GM23338 (cell line): ENCODE data around the gene TAS2R10. TPM values are rescaled to one million over a fixed set of nuclear protein-coding genes. Genes with fewer than 3 reads are reported as not detected.

ENCODE experiments used
- ATAC-seq: fragments of 200-7000 bp; cut with Tn5 transposase; 3 replicates; pipeline ENCODE4 v1.9.1; 2020
- DNase-seq: peaks from one replicate; pipeline ENCODE4 v3.0.0-alpha.2; 2015; ENCODE audit warnings: low spot score
- H2AFZ ChIP-seq: fragments of 200-600 bp; sonication (generic); 2 replicates; pipeline ENCODE4 v1.8.0; 2016; ENCODE audit warnings: antibody characterized with exemption, mild to moderate bottlenecking, moderate library complexity
- H3F3A ChIP-seq: fragments of 200-600 bp; sonication (generic); replicated peaks from 2 replicates; pipeline ENCODE4 v1.8.0; 2017; ENCODE audit warnings: antibody characterized with exemption, mixed run types, low read depth
- H3K27ac ChIP-seq: fragments of 200-600 bp; sonication (generic); 2 replicates; pipeline ENCODE4 v1.6.1; 2016; ENCODE audit warnings: low read depth
- H3K27me3 ChIP-seq: fragments of 200-600 bp; sonication (generic); 2 replicates; pipeline ENCODE4 v1.8.0; 2016; ENCODE audit warnings: mild to moderate bottlenecking, mixed run types, moderate library complexity; ENCODE audit not compliant: insufficient read depth
- H3K36me3 ChIP-seq: fragments of 200-600 bp; sonication (generic); 2 replicates; pipeline ENCODE4 v1.8.0; 2016; ENCODE audit warnings: mild to moderate bottlenecking; ENCODE audit not compliant: insufficient read depth
- H3K4me1 ChIP-seq: fragments of 200-600 bp; sonication (generic); 2 replicates; pipeline ENCODE4 v1.8.0; 2016; ENCODE audit warnings: mild to moderate bottlenecking, moderate library complexity; ENCODE audit not compliant: insufficient read depth
- H3K4me2 ChIP-seq: fragments of 200-600 bp; sonication (generic); 2 replicates; pipeline ENCODE4 v1.7.1; 2017; ENCODE audit warnings: mixed run types
- H3K4me3 ChIP-seq: fragments of 200-600 bp; sonication (generic); 2 replicates; pipeline ENCODE4 v1.6.1; 2016; ENCODE audit warnings: mixed run types
- H3K79me2 ChIP-seq: fragments of 200-600 bp; sonication (generic); replicated peaks from 2 replicates; pipeline ENCODE4 v1.8.0; 2017; ENCODE audit warnings: mild to moderate bottlenecking; ENCODE audit not compliant: insufficient read depth
- H3K9me2 ChIP-seq: fragments of 200-600 bp; sonication (generic); 2 replicates; pipeline ENCODE4 v1.8.0; 2017; ENCODE audit not compliant: insufficient read depth
- H4K20me1 ChIP-seq: fragments of 200-600 bp; sonication (generic); replicated peaks from 2 replicates; pipeline ENCODE4 v1.8.0; 2017; ENCODE audit warnings: mild to moderate bottlenecking; ENCODE audit not compliant: insufficient read depth
- H3K27ac Mint-ChIP-seq: 2 replicates; pipeline ENCODE4 v1.8.0; 2020; ENCODE audit warnings: inconsistent platforms, mild to moderate bottlenecking, moderate library complexity, mixed read lengths
- H3K27me3 Mint-ChIP-seq: 3 replicates; pipeline ENCODE4 v1.8.0; 2022; ENCODE audit warnings: low read depth, mild to moderate bottlenecking, moderate library complexity, mixed read lengths, inconsistent platforms; ENCODE audit not compliant: insufficient read depth, poor library complexity
- H3K36me3 Mint-ChIP-seq: 3 replicates; pipeline ENCODE4 v1.8.0; 2021; ENCODE audit warnings: low read depth, mild to moderate bottlenecking, inconsistent platforms, moderate library complexity, mixed read lengths
- H3K4me1 Mint-ChIP-seq: 3 replicates; pipeline ENCODE4 v1.8.0; 2020; ENCODE audit warnings: mild to moderate bottlenecking, inconsistent platforms, mixed read lengths
- H3K4me3 Mint-ChIP-seq: 3 replicates; pipeline ENCODE4 v1.8.0; 2021; ENCODE audit warnings: moderate library complexity, mild to moderate bottlenecking, inconsistent platforms, mixed read lengths
- H3K9me3 Mint-ChIP-seq: 3 replicates; pipeline ENCODE4 v1.8.0; 2020; ENCODE audit warnings: moderate library complexity, mild to moderate bottlenecking, inconsistent platforms, mixed read lengths
- CREB1 ChIP-seq: fragments of 250-450 bp; sonication (Bioruptor Pico); IDR thresholded peaks from 2 replicates; pipeline ENCODE4 v1.5.0; 2020; ENCODE audit warnings: low read depth, mild to moderate bottlenecking, moderate library complexity
- ETS1 ChIP-seq: IDR thresholded peaks from 2 replicates; pipeline ENCODE4 v1.6.1; 2016; ENCODE audit warnings: antibody characterized with exemption
- EZH2 ChIP-seq: fragments of 200-600 bp; sonication (generic); IDR thresholded peaks from one replicate; pipeline ENCODE4 v1.8.0; 2017; ENCODE audit warnings: antibody characterized with exemption, mild to moderate bottlenecking, low read depth; ENCODE audit not compliant: unreplicated experiment
- EZH2phosphoT487 ChIP-seq: fragments of 200-600 bp; sonication (generic); IDR thresholded peaks from one replicate; pipeline ENCODE4 v1.8.1; 2018; ENCODE audit warnings: antibody characterized with exemption; ENCODE audit not compliant: unreplicated experiment
- JUNB ChIP-seq: IDR thresholded peaks from one replicate; pipeline ENCODE4 v1.6.1; 2016; ENCODE audit warnings: antibody characterized with exemption; ENCODE audit not compliant: unreplicated experiment
- NANOG ChIP-seq: IDR thresholded peaks from 2 replicates; pipeline ENCODE4 v1.6.1; 2016; ENCODE audit warnings: antibody characterized with exemption, borderline replicate concordance
- POLR2AphosphoS5 ChIP-seq: IDR thresholded peaks from 2 replicates; pipeline ENCODE4 v1.6.1; 2016; ENCODE audit warnings: antibody characterized with exemption, low read depth
- STAT1 ChIP-seq: IDR thresholded peaks from one replicate; pipeline ENCODE4 v1.6.1; 2016; ENCODE audit warnings: antibody characterized with exemption; ENCODE audit not compliant: unreplicated experiment
- ZNF114 ChIP-seq: fragments of 250-450 bp; sonication (Bioruptor Pico); IDR thresholded peaks from 2 replicates; pipeline ENCODE4 v1.5.0; 2020; ENCODE audit warnings: mild to moderate bottlenecking, moderate library complexity
- ZNF331 ChIP-seq: fragments of 250-450 bp; sonication (Bioruptor Pico); IDR thresholded peaks from 2 replicates; pipeline ENCODE4 v1.5.0; 2020; ENCODE audit warnings: low read depth, mild to moderate bottlenecking, moderate library complexity
- ZNF462 ChIP-seq: fragments of 250-450 bp; sonication (Bioruptor Pico); IDR thresholded peaks from 2 replicates; pipeline ENCODE4 v1.5.0; 2020; ENCODE audit warnings: mild to moderate bottlenecking, moderate library complexity
- polyA plus RNA-seq: library from polyadenylated mRNA; unstranded; fragments of >200 nt; fragmentation: Nextera tagmentation; extraction: Ambion mirVana; gene quantifications from 2 replicates; pipeline ENCODE4 v1.2.1, GENCODE V29; 2016
- total RNA-seq: library from RNA; depleted of rRNA; stranded (reverse); fragments of >200 nt; shearing (Covaris generic); gene quantifications from 2 replicates; pipeline ENCODE4 v1.2.3, GENCODE V29; 2014
- TF ChIP-seq, protein P1 (sequence below): IDR thresholded peaks from one replicate; pipeline ENCODE4 v1.6.1; 2018; ENCODE audit warnings: antibody characterized with exemption; ENCODE audit not compliant: unreplicated experiment

The TAS2R10 gene
- total and polyA plus RNA-seq, 2 experiments from 2014 or later: 0.66 to 1.1 TPM

DNA sequence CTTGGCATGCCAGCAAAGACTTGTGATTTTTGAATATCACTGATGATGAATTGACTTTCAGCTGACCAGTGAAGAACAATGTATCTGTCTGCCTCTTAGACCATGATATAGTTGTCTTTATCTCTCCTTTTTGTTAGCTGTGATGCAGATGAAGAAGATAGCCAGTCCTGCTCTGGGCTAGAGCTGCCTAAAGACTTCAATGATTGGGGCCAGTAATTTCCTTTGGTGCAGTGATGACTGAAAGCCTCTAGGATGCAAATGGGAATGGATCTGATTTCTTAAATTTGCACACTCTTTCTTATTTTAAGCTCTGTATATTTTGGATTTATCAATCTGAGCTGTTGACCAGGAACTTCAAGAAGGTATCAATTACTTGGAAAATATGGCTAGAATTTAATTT is 16.1 kb downstream of the TAS2R10 start, which contains the start of gene TAS2R9:
TAS2R9 (minus strand) TSS at position 101 of the 400 bp plus-strand sequence; CDS start at position 8, 93 bp downstream.
- H3K4me3 Mint-ChIP-seq: no peak within 1 kb of the TSS
- TF ChIP-seq POLR2AphosphoS5: no peak
- TF ChIP-seq NANOG: no peak
- TF ChIP-seq ZNF114: no peak
- TF ChIP-seq, protein P1, sequence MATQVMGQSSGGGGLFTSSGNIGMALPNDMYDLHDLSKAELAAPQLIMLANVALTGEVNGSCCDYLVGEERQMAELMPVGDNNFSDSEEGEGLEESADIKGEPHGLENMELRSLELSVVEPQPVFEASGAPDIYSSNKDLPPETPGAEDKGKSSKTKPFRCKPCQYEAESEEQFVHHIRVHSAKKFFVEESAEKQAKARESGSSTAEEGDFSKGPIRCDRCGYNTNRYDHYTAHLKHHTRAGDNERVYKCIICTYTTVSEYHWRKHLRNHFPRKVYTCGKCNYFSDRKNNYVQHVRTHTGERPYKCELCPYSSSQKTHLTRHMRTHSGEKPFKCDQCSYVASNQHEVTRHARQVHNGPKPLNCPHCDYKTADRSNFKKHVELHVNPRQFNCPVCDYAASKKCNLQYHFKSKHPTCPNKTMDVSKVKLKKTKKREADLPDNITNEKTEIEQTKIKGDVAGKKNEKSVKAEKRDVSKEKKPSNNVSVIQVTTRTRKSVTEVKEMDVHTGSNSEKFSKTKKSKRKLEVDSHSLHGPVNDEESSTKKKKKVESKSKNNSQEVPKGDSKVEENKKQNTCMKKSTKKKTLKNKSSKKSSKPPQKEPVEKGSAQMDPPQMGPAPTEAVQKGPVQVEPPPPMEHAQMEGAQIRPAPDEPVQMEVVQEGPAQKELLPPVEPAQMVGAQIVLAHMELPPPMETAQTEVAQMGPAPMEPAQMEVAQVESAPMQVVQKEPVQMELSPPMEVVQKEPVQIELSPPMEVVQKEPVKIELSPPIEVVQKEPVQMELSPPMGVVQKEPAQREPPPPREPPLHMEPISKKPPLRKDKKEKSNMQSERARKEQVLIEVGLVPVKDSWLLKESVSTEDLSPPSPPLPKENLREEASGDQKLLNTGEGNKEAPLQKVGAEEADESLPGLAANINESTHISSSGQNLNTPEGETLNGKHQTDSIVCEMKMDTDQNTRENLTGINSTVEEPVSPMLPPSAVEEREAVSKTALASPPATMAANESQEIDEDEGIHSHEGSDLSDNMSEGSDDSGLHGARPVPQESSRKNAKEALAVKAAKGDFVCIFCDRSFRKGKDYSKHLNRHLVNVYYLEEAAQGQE: no peak
- no peak for TF ChIP-seq EZH2phosphoT487
- TF ChIP-seq STAT1: no peak
- no peak for TF ChIP-seq ETS1
- TF ChIP-seq ZNF462 (CRISPR knock-in tag): no peak
- TF ChIP-seq ZNF331 (CRISPR knock-in tag): no peak
- no peak for TF ChIP-seq CREB1 (CRISPR knock-in tag)
- TF ChIP-seq EZH2: no peak
- TF ChIP-seq JUNB: no peak

More for the DNA sequence above, 16.1 kb downstream of the TAS2R10 start, which contains the start of gene TAS2R9:
- H3K9me2 ChIP-seq: no peaks in the 10 kb centered on the region
- no peak within 1 kb of the TSS for H3K4me2 ChIP-seq
- no peak for DNase-seq
- no peaks in the 10 kb centered on the region for H3K79me2 ChIP-seq
- H2AFZ ChIP-seq: no peak within 1 kb of the TSS
- H3K27ac ChIP-seq: no peak within 1 kb of the TSS
- no peaks in the 10 kb centered on the region for H3K27me3 ChIP-seq
- no peaks in the 10 kb centered on the region for H3K36me3 ChIP-seq
- Mint-ChIP-seq H3K27ac (no peak within 1 kb of the TSS), H3K4me1 (peaks cover 11% of the 10 kb centered on the region; the same call in 2 of the 3 replicates), H3K27me3 (no peaks in the 10 kb centered on the region), H3K9me3 (no peaks in the 10 kb centered on the region), H3K36me3 (no peaks in the 10 kb centered on the region)
- H3K4me3 ChIP-seq: no peak within 1 kb of the TSS
- H3F3A ChIP-seq: no peaks in the 10 kb centered on the region
- ATAC-seq: no peak
- no peaks in the 10 kb centered on the region for H4K20me1 ChIP-seq
- H3K4me1 ChIP-seq: peaks cover 17% of the 10 kb centered on the region
